ENCODE measurements around the gene FAM163A. TPM values are rescaled to one million over a fixed set of nuclear protein-coding genes. Genes with fewer than 3 reads are reported as not detected.

FAM163A gene
- total and polyA plus RNA-seq, 12 donors = 0.07 to 0.30 (median 0.15) TPM; not detected in 4

GRCh38 chr1:179750630-179751029, 7.5 kb downstream of the FAM163A start:
- Histone ChIP-seq H3K27ac (no peak overlapping the region), H3K36me3 (no peaks in the 10 kb centered on the region), H3K9me3 (peaks cover 0 to 17% (median 5%) of the 10 kb centered on the region in 11 donors), H3K4me3 (no peak overlapping the region), H3K27me3 (peaks cover 0 to 19% (median 10%) of the 10 kb centered on the region in 7 donors), H3K4me1 (no peaks in the 10 kb centered on the region)
- WGBS, 2 donors = 46 to 66% methylated on average over 1 of the region's 1 CpG
- TF ChIP-seq CTCF (IDR thresholded peaks at IDR 0.05) = no peak
- ATAC-seq (no peak), DNase-seq (no peak)
- intact Hi-C loops (cut with DNase I) = no loop called here

- DNase-seq = no peak
- Histone ChIP-seq H3K4me1 (no peaks in the 10 kb centered on the region), H3K27ac (no peak overlapping the region), H3K36me3 (no peaks in the 10 kb centered on the region), H3K9me3 (peaks cover 0 to 17% (median 5%) of the 10 kb centered on the region in 11 donors), H3K4me3 (no peak overlapping the region), H3K27me3 (no peaks in the 10 kb centered on the region)
- intact Hi-C loops (cut with DNase I) = no loop called here
- no peak for ATAC-seq
- TF ChIP-seq CTCF (IDR thresholded peaks at IDR 0.05) = no peak
Observed at GRCh38 chr1:179753061-179753460, 10.0 kb downstream of the FAM163A start.

- WGBS, 2 donors = 82 to 85% methylated on average over 4 of the region's 4 CpGs
- H3K9me3 ChIP-seq = peaks cover 0 to 17% (median 5%) of the 10 kb centered on the region in 11 donors
- H3K4me3 ChIP-seq = no peak overlapping the region
- H3K36me3 ChIP-seq = no peaks in the 10 kb centered on the region
- intact Hi-C loops (cut with DNase I) = no loop called here
- H3K4me1 ChIP-seq = no peaks in the 10 kb centered on the region
- no peak overlapping the region for H3K27ac ChIP-seq
- no peak for TF ChIP-seq CTCF (IDR thresholded peaks at IDR 0.05)
- H3K27me3 ChIP-seq = no peaks in the 10 kb centered on the region
- DNase-seq (no peak), ATAC-seq (peak in 1 of 8 donors; percentile 37)
Observed at GRCh38 chr1:179754041-179754624, 11.0 kb downstream of the FAM163A start.

- Histone ChIP-seq H3K4me1 (no peaks in the 10 kb centered on the region), H3K27ac (no peak overlapping the region), H3K9me3 (no peaks in the 10 kb centered on the region), H3K27me3 (peaks cover 0 to 4% (median 0%) of the 10 kb centered on the region in 7 donors), H3K36me3 (no peaks in the 10 kb centered on the region), H3K4me3 (no peak overlapping the region)
- ATAC-seq (no peak), DNase-seq (no peak)
- no peak for TF ChIP-seq CTCF (IDR thresholded peaks at IDR 0.05)
- 53 to 57% methylated on average over 4 of the region's 4 CpGs for WGBS, 2 donors
- intact Hi-C loops (cut with DNase I) = no loop called here
Observed at GRCh38 chr1:179757933-179758332, 14.8 kb downstream of the FAM163A start.

Measured in heart right ventricle (tissue), 16 donors.